RWPE1 (cell line): ENCODE measurements around the gene THOP1.

ENCODE experiments used
- CTCF ChIA-PET: fragments of 350-600 bp; sonication (Branson Sonifier 250); formaldehyde crosslinking; extraction: SDS; loops from one replicate; lab custom pipeline; 2021; lab: Yijun Ruan, JAX
- POLR2A ChIA-PET: fragments of 400-600 bp; formaldehyde crosslinking; extraction: SDS; loops from one replicate; lab custom pipeline; 2020; ENCODE audit warnings: antibody characterized with exemption; ENCODE audit not compliant: low non-redundant PET; lab: Yijun Ruan, JAX
- DNase-seq: peaks from one replicate; pipeline ENCODE4 v3.0.0; 2012; ENCODE audit warnings: low spot score
- H3K27ac ChIP-seq: fragments of 450-650 bp; 2 replicates; pipeline ENCODE4 v1.5.1; 2017
- CTCF ChIP-seq: fragments of 450-650 bp; conservative IDR thresholded peaks from 2 replicates; pipeline ENCODE4 v1.5.1; 2017; ENCODE audit warnings: low read depth, mild to moderate bottlenecking

Gene THOP1

GRCh38 chr19:2779121-2779740 is 6.1 kb upstream of the THOP1 start:
- peak overlapping the region; percentile 26 for H3K27ac ChIP-seq
- ChIA-PET POLR2A (no interaction called here), CTCF (interaction anchor here (0.6 kb wide), 1 partner anchor 30 kb away, joined by 3 read pairs; no protein-coding TSS in a partner anchor)
- no peak for TF ChIP-seq CTCF
- DNase-seq: no peak

GRCh38 chr19:2780284-2780683 is 5.0 kb upstream of the THOP1 start:
- peak overlapping the region; percentile 26 for H3K27ac ChIP-seq
- no peak for DNase-seq
- ChIA-PET CTCF (interaction anchor here (0.6 to 1.6 kb wide), 2 partner anchors 30 to 31 kb away, joined by 3 read pairs; no protein-coding TSS in a partner anchor), POLR2A (no interaction called here)
- no peak for TF ChIP-seq CTCF

- H3K27ac ChIP-seq: peak overlapping the region; percentile 79
- no peak for DNase-seq
- POLR2A ChIA-PET: no interaction called here
- CTCF ChIA-PET: interaction anchor here (1.1 kb wide), 1 partner anchor 134 kb away, joined by 3 read pairs; no protein-coding TSS in a partner anchor
- no peak for TF ChIP-seq CTCF
These were observed 2.9 kb upstream of the THOP1 start for GRCh38 chr19:2782329-2782935.

- POLR2A ChIA-PET: no interaction called here
- DNase-seq: peak; percentile 97
These were observed 2.1 kb upstream of the THOP1 start, which contains the start of gene SGTA for GRCh38 chr19:2782936-2783780. Gene SGTA, minus strand, starts transcription at chr19:2783273. Its CDS starts 14,205 bp downstream, at chr19:2769068.

GRCh38 chr19:2783781-2784145 is 1.5 kb upstream of the THOP1 start:
- ChIA-PET CTCF (interaction anchor here (1.1 kb wide), 1 partner anchor 135 kb away, joined by 3 read pairs; no protein-coding TSS in a partner anchor), POLR2A (no interaction called here)
- DNase-seq: no peak
- no peak for TF ChIP-seq CTCF
- H3K27ac ChIP-seq: peak overlapping the region; percentile 79

More at GRCh38 chr19:2782936-2783780, 2.1 kb upstream of the THOP1 start, which contains the start of gene SGTA:
- TF ChIP-seq CTCF: peak; percentile 44
- CTCF ChIA-PET: interaction anchor here (1.1 kb wide), 1 partner anchor 135 kb away, joined by 3 read pairs; no protein-coding TSS in a partner anchor
- peak within 1 kb of the TSS; percentile 79 for H3K27ac ChIP-seq

GRCh38 chr19:2787115-2787514 is 1.8 kb downstream of the THOP1 start:
- POLR2A ChIA-PET: no interaction called here
- CTCF ChIA-PET: interaction anchor here (0.7 kb wide), 1 partner anchor 170 kb away, joined by 7 read pairs; no protein-coding TSS in a partner anchor

More at GRCh38 chr19:2787115-2787514, 1.8 kb downstream of the THOP1 start:
- no peak for DNase-seq
- peak overlapping the region; percentile 78 for H3K27ac ChIP-seq
- TF ChIP-seq CTCF: no peak
